Mammary epithelial cell (primary cell): Measurements from ENCODE around the gene FAM241B.

Experiments used
- EZH2 ChIP-seq: IDR thresholded peaks from 2 replicates; pipeline ENCODE4 v1.6.1; 2012; ENCODE audit warnings: low read length, inconsistent platforms, borderline replicate concordance
- TF ChIP-seq, protein P1 (sequence below), 2 donors: IDR thresholded peaks in 1 of 2; conservative IDR thresholded peaks in 1 of 2; 2 replicates each; pipeline ENCODE4 v1.5.1; 2011 to 2012; ENCODE audit warnings: inconsistent platforms in 2 of 2, low read length in 2 of 2, mild to moderate bottlenecking in 2 of 2, control low read depth in 1 of 2, low read depth in 1 of 2; ENCODE audit not compliant: insufficient read depth in 1 of 2; ENCODE audit errors: extremely low read depth in 1 of 2

DNA sequence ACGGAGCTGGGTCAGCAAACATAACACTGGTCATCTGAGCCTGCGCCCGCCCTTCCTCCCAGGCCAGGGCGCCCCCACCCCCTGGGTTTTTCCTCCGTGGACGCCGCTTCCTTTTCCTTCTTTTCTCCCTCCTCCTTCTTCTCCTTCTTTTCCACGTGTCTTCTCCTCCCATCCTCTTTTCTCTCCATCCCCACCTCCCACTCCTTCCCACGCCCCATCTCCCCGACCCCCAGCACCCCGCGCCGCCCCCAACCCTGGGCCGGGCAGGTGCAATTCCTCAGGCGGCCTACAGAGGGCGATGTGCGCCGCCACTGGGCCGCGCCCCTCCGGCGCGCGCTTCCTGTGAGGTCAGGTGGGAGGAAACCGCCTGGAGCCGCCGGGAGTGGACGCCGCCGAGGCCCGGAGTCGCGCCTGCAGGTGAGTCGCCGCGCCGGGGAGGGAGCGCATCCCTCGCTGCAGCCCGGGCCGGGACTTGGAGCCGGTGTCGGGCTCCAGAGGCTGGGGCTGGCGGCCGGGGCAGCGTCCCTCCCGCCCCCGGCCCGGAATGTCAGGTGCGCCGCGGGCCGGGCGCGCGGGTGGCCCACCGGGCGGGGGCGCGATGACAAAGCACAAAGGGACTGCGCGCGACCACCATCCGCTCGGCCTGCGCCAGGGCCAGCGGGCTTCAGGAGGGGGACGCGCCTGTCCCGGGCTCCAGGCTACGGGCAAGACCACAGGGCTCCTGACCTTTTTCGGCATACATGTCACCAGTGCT, at the start of gene FAM241B:
- TF ChIP-seq, protein P1, sequence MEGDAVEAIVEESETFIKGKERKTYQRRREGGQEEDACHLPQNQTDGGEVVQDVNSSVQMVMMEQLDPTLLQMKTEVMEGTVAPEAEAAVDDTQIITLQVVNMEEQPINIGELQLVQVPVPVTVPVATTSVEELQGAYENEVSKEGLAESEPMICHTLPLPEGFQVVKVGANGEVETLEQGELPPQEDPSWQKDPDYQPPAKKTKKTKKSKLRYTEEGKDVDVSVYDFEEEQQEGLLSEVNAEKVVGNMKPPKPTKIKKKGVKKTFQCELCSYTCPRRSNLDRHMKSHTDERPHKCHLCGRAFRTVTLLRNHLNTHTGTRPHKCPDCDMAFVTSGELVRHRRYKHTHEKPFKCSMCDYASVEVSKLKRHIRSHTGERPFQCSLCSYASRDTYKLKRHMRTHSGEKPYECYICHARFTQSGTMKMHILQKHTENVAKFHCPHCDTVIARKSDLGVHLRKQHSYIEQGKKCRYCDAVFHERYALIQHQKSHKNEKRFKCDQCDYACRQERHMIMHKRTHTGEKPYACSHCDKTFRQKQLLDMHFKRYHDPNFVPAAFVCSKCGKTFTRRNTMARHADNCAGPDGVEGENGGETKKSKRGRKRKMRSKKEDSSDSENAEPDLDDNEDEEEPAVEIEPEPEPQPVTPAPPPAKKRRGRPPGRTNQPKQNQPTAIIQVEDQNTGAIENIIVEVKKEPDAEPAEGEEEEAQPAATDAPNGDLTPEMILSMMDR (conservative IDR thresholded peaks at IDR 0.05 in 1 of 2, IDR thresholded peaks at IDR 0.05 in 1 of 2; ENCODE audit: extremely low read depth in 1 of 2, insufficient read depth in 1 of 2, low read depth in 1 of 2, low read length in 2 of 2) = peak; percentile 43 to 86
- no peak for TF ChIP-seq EZH2
